ENCODE measurements around the gene CNGA1.
"Not testable (repeated sequence)": the region's sequence is repeated elsewhere in the genome, so short reads cannot be mapped to it uniquely, and the experiment has no call there.

The CNGA1 gene

GRCh38 chr4:48008021-48008596, 8.4 kb downstream of the CNGA1 start:
- no peak overlapping the region for H3K4me3 ChIP-seq (ENCODE audit: low read length)

GRCh38 chr4:48005781-48006180, 10.7 kb downstream of the CNGA1 start:
- no peak overlapping the region for H3K4me3 ChIP-seq (ENCODE audit: low read length)
- H3K4me2 ChIP-seq (ENCODE audit: low read length), result no peak overlapping the region
- H3K9me3 ChIP-seq (replicated peaks; ENCODE audit: low read length), result no peaks in the 10 kb centered on the region
- peaks cover 9% of the 10 kb centered on the region for H3K27me3 ChIP-seq (ENCODE audit: control insufficient read depth, insufficient read depth, low read length)
- H3K4me1 ChIP-seq (ENCODE audit: control insufficient read depth, insufficient read depth, low read length), result no peaks in the 10 kb centered on the region
- no peak overlapping the region for H3K9ac ChIP-seq (ENCODE audit: low read depth, low read length)
- H3K36me3 ChIP-seq (ENCODE audit: insufficient read depth, low read length), result no peaks in the 10 kb centered on the region

More at GRCh38 chr4:48008021-48008596, 8.4 kb downstream of the CNGA1 start:
- Histone ChIP-seq H3K9me3 (replicated peaks; ENCODE audit: low read length) (no peaks in the 10 kb centered on the region), H3K9ac (ENCODE audit: low read depth, low read length) (no peak overlapping the region), H3K4me1 (ENCODE audit: control insufficient read depth, insufficient read depth, low read length) (no peaks in the 10 kb centered on the region), H3K4me2 (ENCODE audit: low read length) (no peak overlapping the region), H3K27me3 (ENCODE audit: control insufficient read depth, insufficient read depth, low read length) (peaks cover under 1% of the 10 kb centered on the region), H3K36me3 (ENCODE audit: insufficient read depth, low read length) (no peaks in the 10 kb centered on the region)

- H3K9ac ChIP-seq (ENCODE audit: low read depth, low read length); H3K4me2 ChIP-seq (ENCODE audit: low read length); H3K4me3 ChIP-seq (ENCODE audit: low read length); H3K27me3 ChIP-seq (ENCODE audit: control insufficient read depth, insufficient read depth, low read length); H3K36me3 ChIP-seq (ENCODE audit: insufficient read depth, low read length); H3K4me1 ChIP-seq (ENCODE audit: control insufficient read depth, insufficient read depth, low read length); H3K9me3 ChIP-seq (replicated peaks; ENCODE audit: low read length): not testable (repeated sequence)
These were observed 12.9 kb downstream of the CNGA1 start for GRCh38 chr4:48003568-48003967.

- H3K4me2 ChIP-seq (ENCODE audit: low read length), result no peak overlapping the region
- H3K4me3 ChIP-seq (ENCODE audit: low read length), result no peak overlapping the region
- peaks cover 16% of the 10 kb centered on the region for H3K27me3 ChIP-seq (ENCODE audit: control insufficient read depth, insufficient read depth, low read length)
- H3K9ac ChIP-seq (ENCODE audit: low read depth, low read length), result no peak overlapping the region
- no peaks in the 10 kb centered on the region for H3K36me3 ChIP-seq (ENCODE audit: insufficient read depth, low read length)
- H3K4me1 ChIP-seq (ENCODE audit: control insufficient read depth, insufficient read depth, low read length), result no peaks in the 10 kb centered on the region
- H3K9me3 ChIP-seq (replicated peaks; ENCODE audit: low read length), result no peaks in the 10 kb centered on the region
These were observed 14.2 kb downstream of the CNGA1 start for GRCh38 chr4:48002267-48002666.

- Histone ChIP-seq H3K9me3 (replicated peaks; ENCODE audit: low read length) (no peaks in the 10 kb centered on the region), H3K4me3 (ENCODE audit: low read length) (no peak overlapping the region), H3K9ac (ENCODE audit: low read depth, low read length) (no peak overlapping the region), H3K36me3 (ENCODE audit: insufficient read depth, low read length) (no peaks in the 10 kb centered on the region), H3K4me1 (ENCODE audit: control insufficient read depth, insufficient read depth, low read length) (no peaks in the 10 kb centered on the region), H3K27me3 (ENCODE audit: control insufficient read depth, insufficient read depth, low read length) (peaks cover 6% of the 10 kb centered on the region), H3K4me2 (ENCODE audit: low read length) (no peak overlapping the region)
These were observed 20.5 kb downstream of the CNGA1 start for GRCh38 chr4:47996021-47996420.

- not testable (repeated sequence) for H3K4me1 ChIP-seq (ENCODE audit: control insufficient read depth, insufficient read depth, low read length); H3K9me3 ChIP-seq (replicated peaks; ENCODE audit: low read length); H3K4me2 ChIP-seq (ENCODE audit: low read length); H3K36me3 ChIP-seq (ENCODE audit: insufficient read depth, low read length); H3K4me3 ChIP-seq (ENCODE audit: low read length); H3K9ac ChIP-seq (ENCODE audit: low read depth, low read length); H3K27me3 ChIP-seq (ENCODE audit: control insufficient read depth, insufficient read depth, low read length)
These were observed 24.0 kb downstream of the CNGA1 start for GRCh38 chr4:47992475-47992874.

- H3K4me3 ChIP-seq (ENCODE audit: low read length), result no peak overlapping the region
These were observed 26.3 kb downstream of the CNGA1 start for GRCh38 chr4:47990145-47990544.

GRCh38 chr4:47974566-47974965, 41.9 kb downstream of the CNGA1 start:
- Histone ChIP-seq H3K36me3 (ENCODE audit: insufficient read depth, low read length) (no peaks in the 10 kb centered on the region), H3K27me3 (ENCODE audit: control insufficient read depth, insufficient read depth, low read length) (peaks cover 16% of the 10 kb centered on the region), H3K4me2 (ENCODE audit: low read length) (no peak overlapping the region), H3K9me3 (replicated peaks; ENCODE audit: low read length) (no peaks in the 10 kb centered on the region), H3K4me3 (ENCODE audit: low read length) (no peak overlapping the region), H3K9ac (ENCODE audit: low read depth, low read length) (no peak overlapping the region), H3K4me1 (ENCODE audit: control insufficient read depth, insufficient read depth, low read length) (no peaks in the 10 kb centered on the region)

More at GRCh38 chr4:47990145-47990544, 26.3 kb downstream of the CNGA1 start:
- no peaks in the 10 kb centered on the region for H3K36me3 ChIP-seq (ENCODE audit: insufficient read depth, low read length)
- H3K4me1 ChIP-seq (ENCODE audit: control insufficient read depth, insufficient read depth, low read length), result no peaks in the 10 kb centered on the region
- no peak overlapping the region for H3K4me2 ChIP-seq (ENCODE audit: low read length)
- H3K9me3 ChIP-seq (replicated peaks; ENCODE audit: low read length), result no peaks in the 10 kb centered on the region
- H3K9ac ChIP-seq (ENCODE audit: low read depth, low read length), result no peak overlapping the region
- H3K27me3 ChIP-seq (ENCODE audit: control insufficient read depth, insufficient read depth, low read length), result peaks cover 21% of the 10 kb centered on the region

- no peaks in the 10 kb centered on the region for H3K9me3 ChIP-seq (replicated peaks; ENCODE audit: low read length)
- H3K4me1 ChIP-seq (ENCODE audit: control insufficient read depth, insufficient read depth, low read length), result no peaks in the 10 kb centered on the region
- no peak overlapping the region for H3K4me3 ChIP-seq (ENCODE audit: low read length)
These were observed 43.8 kb downstream of the CNGA1 start for GRCh38 chr4:47972721-47973120.

GRCh38 chr4:47972181-47972580, 44.3 kb downstream of the CNGA1 start:
- H3K4me2 ChIP-seq (ENCODE audit: low read length), result no peak overlapping the region
- H3K4me1 ChIP-seq (ENCODE audit: control insufficient read depth, insufficient read depth, low read length), result no peaks in the 10 kb centered on the region
- no peak overlapping the region for H3K4me3 ChIP-seq (ENCODE audit: low read length)
- H3K36me3 ChIP-seq (ENCODE audit: insufficient read depth, low read length), result no peaks in the 10 kb centered on the region
- no peak overlapping the region for H3K9ac ChIP-seq (ENCODE audit: low read depth, low read length)
- no peaks in the 10 kb centered on the region for H3K9me3 ChIP-seq (replicated peaks; ENCODE audit: low read length)
- peaks cover 20% of the 10 kb centered on the region for H3K27me3 ChIP-seq (ENCODE audit: control insufficient read depth, insufficient read depth, low read length)

More at GRCh38 chr4:47972721-47973120, 43.8 kb downstream of the CNGA1 start:
- H3K4me2 ChIP-seq (ENCODE audit: low read length), result no peak overlapping the region
- H3K36me3 ChIP-seq (ENCODE audit: insufficient read depth, low read length), result no peaks in the 10 kb centered on the region
- peaks cover 21% of the 10 kb centered on the region for H3K27me3 ChIP-seq (ENCODE audit: control insufficient read depth, insufficient read depth, low read length)
- no peak overlapping the region for H3K9ac ChIP-seq (ENCODE audit: low read depth, low read length)

GRCh38 chr4:47968847-47969246, 47.6 kb downstream of the CNGA1 start:
- Histone ChIP-seq H3K9ac (ENCODE audit: low read depth, low read length) (no peak overlapping the region), H3K36me3 (ENCODE audit: insufficient read depth, low read length) (no peaks in the 10 kb centered on the region), H3K9me3 (replicated peaks; ENCODE audit: low read length) (no peaks in the 10 kb centered on the region), H3K27me3 (ENCODE audit: control insufficient read depth, insufficient read depth, low read length) (peaks cover 14% of the 10 kb centered on the region), H3K4me3 (ENCODE audit: low read length) (no peak overlapping the region), H3K4me2 (ENCODE audit: low read length) (no peak overlapping the region), H3K4me1 (ENCODE audit: control insufficient read depth, insufficient read depth, low read length) (no peaks in the 10 kb centered on the region)

- Histone ChIP-seq H3K9me3 (replicated peaks; ENCODE audit: low read length) (no peaks in the 10 kb centered on the region), H3K36me3 (ENCODE audit: insufficient read depth, low read length) (no peaks in the 10 kb centered on the region), H3K9ac (ENCODE audit: low read depth, low read length) (no peak overlapping the region), H3K4me3 (ENCODE audit: low read length) (no peak overlapping the region), H3K27me3 (ENCODE audit: control insufficient read depth, insufficient read depth, low read length) (peaks cover 18% of the 10 kb centered on the region), H3K4me1 (ENCODE audit: control insufficient read depth, insufficient read depth, low read length) (no peaks in the 10 kb centered on the region), H3K4me2 (ENCODE audit: low read length) (no peak overlapping the region)
These were observed 61.8 kb downstream of the CNGA1 start for GRCh38 chr4:47954677-47955076.

Data from skeletal muscle satellite cell (primary cell).